GM19193 (cell line): ENCODE results near the gene FRMPD2.
A peak's percentile ranks its signal among the peaks of the same experiment; 100 is the strongest.

Source experiments
- POLR2A ChIP-seq: IDR thresholded peaks from 4 replicates; pipeline ENCODE4 v1.6.1; 2011; ENCODE audit not compliant: insufficient read depth, insufficient read length; ENCODE audit errors: extremely low read depth

Gene FRMPD2

DNA sequence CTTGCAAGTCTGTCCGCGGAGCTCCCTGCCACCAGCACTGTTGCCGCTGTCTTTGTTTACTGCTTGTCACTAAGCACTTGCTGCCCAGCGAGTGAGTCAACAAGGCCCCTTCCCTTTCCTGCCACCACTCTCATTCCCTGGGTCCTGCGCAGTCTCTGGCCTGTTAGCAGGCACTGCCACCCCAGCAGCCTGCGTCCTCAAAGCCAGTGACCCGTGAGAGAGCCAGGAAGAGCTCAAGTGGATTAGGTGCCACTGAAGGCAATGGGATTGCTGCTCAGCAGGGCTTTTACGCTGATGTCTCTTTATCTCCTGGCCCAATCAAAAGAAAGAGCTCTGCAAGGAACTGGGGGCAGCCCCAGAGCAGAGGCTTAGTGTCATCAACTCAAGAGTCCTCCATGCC is at the start of gene FRMPD2:
Gene FRMPD2, minus strand, starts transcription at position 61 of the 400 bp plus-strand sequence. CDS start 129 bp downstream, outside the sequence.
- TF ChIP-seq POLR2A: no peak

DNA sequence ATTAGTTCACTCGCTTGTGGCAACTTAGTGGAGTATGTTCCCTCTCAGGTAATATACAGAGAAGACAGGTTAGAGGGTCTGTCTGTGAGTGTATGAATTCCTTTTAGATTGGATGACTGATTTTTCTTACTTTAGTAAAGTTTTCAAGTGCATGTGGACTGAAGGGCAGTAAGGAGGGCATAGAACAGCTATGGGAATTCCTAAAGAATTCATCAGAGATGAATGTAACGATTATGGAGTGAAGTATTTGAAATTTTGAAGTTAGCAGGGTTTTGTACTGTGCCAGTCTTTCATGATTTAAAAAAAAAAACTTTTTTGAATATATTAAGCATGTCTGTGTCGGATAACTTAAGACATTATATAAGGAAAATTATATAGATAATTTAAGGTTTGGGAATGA is 47.5 kb upstream of the FRMPD2 start:
- no peak for TF ChIP-seq POLR2A

DNA sequence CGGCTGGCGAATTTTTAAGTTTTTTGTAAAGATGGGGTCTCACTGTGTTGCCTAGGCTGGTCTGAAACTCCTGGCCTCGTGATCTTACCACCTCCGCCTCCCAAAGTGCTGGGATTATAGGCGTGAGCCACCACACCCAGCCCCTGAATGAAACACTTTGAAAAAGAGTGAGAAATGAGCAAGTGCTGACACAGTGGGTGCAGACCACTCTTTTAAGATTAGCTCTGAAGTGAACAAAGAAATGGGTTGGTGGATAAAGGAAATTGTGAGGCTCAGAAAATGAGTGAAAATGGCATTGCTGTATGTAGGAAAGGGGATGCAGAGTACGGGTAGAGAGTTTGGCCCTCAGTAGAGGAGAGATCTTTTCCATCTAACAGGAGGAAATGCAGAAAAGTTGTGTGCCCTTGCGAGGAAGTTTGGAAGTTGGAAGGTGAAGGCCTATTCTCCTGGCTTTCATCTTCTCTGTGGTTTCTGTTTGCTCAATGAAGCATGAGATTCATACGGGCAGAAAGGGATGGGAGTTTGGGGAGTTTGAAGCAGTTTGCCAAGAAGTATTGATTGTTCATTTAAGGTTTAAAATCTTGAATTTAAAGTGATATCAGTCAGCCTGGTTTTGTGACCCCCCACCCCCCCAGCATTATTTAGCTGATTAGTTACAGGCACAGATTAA is 43.0 kb upstream of the FRMPD2 start:
- no peak for TF ChIP-seq POLR2A

DNA sequence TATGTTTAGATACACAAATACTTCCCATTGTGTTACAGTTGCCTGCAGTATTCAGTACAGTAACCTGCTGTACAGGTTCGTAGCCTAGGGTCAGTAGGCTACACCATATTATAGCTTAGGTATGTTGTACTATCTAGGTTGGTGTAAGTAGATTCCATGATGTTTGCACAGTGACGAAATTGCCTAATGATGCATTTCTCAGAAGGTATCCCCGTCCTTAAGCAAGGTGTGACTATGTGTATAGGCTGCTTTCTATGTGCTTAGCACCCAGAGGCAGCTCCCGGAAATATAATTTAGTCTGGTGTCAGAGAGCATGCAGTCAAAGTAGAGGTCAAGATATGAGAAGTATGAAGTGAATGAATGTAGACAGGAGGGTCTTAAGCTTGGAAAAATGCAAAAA is 41.7 kb upstream of the FRMPD2 start:
- no peak for TF ChIP-seq POLR2A

GRCh38 chr10:48314107-48314506 is 39.6 kb upstream of the FRMPD2 start:
- TF ChIP-seq POLR2A: no peak

DNA sequence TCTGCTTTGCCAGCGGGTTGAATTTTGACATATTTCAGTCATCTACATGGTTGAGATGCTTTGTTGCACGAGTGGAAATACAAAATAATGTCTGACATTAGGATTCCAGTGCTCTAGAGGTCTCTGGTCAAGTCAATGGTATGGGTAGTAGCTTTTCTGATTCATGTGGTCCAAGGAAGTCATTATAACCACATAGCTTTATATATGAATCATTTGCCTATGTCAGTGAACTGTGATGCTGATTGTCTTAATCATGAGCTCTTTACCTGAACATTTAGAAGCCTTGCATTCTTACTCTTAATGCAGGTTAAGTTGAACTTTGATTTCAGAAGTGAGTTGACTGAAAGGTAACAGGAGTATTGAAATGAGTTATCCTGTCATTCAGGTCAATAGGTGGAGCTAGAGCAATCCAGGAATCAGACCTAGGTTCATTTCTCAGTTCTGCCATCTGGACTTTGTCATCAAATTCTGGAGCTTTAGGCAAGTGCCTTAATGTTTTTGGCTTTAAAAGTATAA is 35.3 kb upstream of the FRMPD2 start:
- TF ChIP-seq POLR2A: no peak

GRCh38 chr10:48307711-48308018 is 33.2 kb upstream of the FRMPD2 start:
- no peak for TF ChIP-seq POLR2A

- TF ChIP-seq POLR2A: no peak
Measured at GRCh38 chr10:48306870-48307710, 32.6 kb upstream of the FRMPD2 start.

GRCh38 chr10:48306265-48306869 is 31.9 kb upstream of the FRMPD2 start, which contains the start of gene MAPK8:
Gene MAPK8 (plus strand): TSS chr10:48306677. CDS start chr10:48401661, 94,984 bp downstream.
- TF ChIP-seq POLR2A: peak; percentile 89

DNA sequence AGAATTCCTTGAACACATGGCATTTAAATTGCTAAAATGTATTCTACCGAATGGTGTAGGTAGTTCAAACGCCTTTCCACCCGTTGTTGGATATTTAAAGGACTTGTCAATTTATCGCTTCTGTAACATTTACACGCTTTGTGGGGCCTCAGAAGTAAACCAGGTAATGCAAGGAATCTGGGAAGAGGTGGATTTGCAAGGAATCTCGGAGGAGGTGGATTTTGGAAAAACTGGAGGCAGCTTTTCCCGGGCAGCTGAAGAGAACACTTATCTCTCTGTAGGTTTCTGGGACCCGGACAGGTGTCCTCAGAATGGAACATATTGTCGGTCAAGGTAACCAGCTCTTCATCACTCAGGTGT is 31.4 kb upstream of the FRMPD2 start:
- TF ChIP-seq POLR2A: no peak

GRCh38 chr10:48302515-48303476 is 28.3 kb upstream of the FRMPD2 start:
- no peak for TF ChIP-seq POLR2A

GRCh38 chr10:48300556-48300955 is 26.1 kb upstream of the FRMPD2 start:
- no peak for TF ChIP-seq POLR2A

DNA sequence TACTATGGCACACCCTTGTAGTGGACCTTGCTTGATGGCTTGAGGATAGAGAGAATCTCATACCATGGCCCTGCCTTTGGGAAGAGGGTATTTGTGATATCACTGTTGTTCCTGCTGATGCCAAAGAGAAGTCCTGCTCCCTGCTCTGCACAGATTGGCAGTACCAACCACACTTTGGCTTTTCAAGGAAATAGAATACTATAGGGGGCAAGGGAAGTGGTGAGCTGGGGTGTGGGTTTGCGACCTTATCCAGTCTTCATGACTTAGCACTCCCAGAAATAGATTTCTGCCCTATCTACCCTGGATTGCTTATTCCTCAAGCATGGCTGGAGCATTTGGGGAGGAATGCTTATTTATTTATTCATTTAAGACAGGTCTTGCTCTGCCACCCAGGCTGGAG is 25.2 kb upstream of the FRMPD2 start:
- no peak for TF ChIP-seq POLR2A

DNA sequence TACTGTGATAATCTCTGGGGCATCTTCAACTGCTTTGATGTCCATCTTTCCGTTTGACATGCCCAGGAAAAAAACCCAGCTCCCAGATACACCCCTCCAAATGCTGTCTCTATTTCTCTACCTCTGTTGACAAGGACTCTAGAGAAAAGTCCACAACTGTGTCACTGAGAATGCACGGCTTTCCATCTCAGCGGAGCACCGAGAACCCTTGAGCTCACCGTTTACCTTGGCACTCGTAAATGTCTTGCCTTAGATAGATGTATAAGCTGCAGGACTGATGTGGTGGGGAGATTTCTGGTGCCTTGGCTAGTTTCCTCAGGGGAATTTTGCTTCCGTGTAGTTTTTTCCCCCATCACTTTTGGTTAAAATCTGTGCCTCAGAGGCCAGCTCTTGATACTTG is 24.6 kb upstream of the FRMPD2 start:
- no peak for TF ChIP-seq POLR2A
